Measurements from ENCODE around the gene BAZ1B.
A peak's percentile ranks its signal among the peaks of the same experiment; 100 is the strongest.
"Not testable (repeated sequence)": the region's sequence is repeated elsewhere in the genome, so short reads cannot be mapped to it uniquely, and the experiment has no call there.

The BAZ1B gene

DNA sequence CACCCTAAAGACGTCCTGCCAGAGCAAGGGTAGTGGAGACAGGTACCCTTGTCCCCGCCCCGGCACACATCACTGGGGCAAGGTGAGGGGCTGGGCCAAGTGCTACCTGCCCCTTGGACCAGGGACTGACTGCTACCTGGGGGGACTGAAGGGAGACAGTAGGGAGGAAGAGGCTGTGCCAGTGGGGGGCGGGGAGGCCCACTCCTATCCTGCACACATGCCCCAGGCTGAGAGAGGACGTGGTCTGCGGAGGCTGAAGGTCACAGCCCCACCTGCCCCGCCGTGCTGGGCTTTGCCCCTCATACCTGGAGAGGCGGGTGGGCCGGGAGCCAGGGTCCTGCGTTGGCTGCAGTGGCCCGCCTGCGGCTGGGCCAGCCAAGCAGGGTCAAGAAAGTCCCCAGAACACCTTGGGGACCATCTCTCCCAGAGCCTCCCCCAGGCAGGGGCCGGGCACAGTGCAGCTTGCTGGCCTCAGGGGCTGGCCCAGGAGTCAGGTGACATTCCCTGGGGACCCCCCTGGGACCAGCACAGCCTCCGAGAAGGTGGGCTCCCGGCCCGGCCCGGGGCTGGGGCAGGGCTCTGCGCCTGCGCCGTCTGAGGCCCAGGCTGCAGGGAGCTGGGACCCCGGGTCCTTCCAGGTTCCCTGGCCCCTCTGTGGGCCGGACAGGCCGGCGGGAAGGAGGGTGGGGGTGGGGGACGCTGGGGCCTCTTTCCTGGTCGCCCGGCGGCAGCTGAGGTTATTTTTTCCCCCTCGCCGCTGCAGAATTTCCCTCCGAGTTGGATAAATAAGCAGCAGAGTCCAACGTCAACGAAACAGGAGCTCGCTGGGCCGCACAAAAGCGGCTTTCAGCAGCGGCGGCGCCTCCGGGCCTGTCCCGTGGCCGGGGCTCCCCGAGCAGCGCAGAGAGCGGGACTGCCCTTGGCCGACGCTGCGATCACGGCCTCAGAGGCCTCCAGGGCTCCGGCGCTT lies 98.3 kb downstream of the BAZ1B start:
- no peak for DNase-seq

GRCh38 chr7:73420610-73421009 lies 101.5 kb downstream of the BAZ1B start:
- not testable (repeated sequence) for DNase-seq

GRCh38 chr7:73420016-73420415 lies 102.1 kb downstream of the BAZ1B start:
- not testable (repeated sequence) for DNase-seq

- DNase-seq, result no peak
Observed at GRCh38 chr7:73418113-73418703, 103.9 kb downstream of the BAZ1B start.

DNA sequence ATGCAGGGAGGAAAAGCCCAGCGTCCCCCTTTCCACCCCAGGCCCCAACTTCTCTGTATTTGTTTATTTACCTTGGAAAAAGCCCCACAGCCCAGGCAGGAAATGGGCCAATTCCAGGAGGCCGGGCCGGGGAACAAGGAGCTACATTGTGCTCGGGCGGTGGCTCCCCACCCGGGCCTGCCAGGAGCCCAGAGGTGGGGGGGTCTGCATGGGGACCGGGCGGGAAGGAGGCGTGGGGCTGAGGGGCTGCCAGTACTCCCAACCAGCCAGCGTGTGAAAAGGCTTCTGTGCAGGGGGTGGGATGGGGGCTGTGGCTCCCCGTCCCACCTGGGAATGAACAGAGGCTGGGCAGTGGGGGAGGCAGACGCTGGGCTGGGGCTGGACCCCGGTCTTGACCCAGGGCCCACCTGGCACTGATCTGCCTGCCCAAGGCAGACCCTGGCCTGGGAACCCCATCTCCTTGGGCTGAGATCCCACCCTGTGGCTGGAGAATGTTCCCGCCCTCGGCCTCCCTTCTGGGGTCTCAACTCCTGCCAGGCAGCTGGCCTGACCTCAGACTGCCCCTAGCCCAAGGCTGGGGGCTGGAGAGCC lies 111.5 kb downstream of the BAZ1B start:
- DNase-seq, result peak; percentile 14

DNA sequence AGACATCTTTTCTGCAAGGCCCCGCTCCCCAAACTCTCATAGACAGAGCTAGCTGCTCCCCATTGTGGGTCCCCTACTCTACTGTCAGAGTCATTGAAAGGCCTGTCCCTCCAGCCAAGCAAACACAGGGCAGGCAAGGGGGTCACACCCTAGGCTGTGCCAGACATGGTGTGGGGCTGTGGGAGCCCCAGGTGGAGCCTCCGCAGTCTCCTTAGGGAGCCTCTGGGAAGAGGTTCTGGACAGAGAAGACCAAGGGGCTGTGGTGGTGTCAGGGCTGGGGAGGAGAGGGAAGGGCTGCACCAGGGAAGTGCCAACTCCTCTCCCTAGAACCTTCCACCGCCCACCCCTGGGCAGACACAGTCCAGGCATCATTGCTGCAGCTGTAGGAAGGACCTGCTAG lies 117.2 kb downstream of the BAZ1B start:
- DNase-seq, result not testable (repeated sequence)

DNA sequence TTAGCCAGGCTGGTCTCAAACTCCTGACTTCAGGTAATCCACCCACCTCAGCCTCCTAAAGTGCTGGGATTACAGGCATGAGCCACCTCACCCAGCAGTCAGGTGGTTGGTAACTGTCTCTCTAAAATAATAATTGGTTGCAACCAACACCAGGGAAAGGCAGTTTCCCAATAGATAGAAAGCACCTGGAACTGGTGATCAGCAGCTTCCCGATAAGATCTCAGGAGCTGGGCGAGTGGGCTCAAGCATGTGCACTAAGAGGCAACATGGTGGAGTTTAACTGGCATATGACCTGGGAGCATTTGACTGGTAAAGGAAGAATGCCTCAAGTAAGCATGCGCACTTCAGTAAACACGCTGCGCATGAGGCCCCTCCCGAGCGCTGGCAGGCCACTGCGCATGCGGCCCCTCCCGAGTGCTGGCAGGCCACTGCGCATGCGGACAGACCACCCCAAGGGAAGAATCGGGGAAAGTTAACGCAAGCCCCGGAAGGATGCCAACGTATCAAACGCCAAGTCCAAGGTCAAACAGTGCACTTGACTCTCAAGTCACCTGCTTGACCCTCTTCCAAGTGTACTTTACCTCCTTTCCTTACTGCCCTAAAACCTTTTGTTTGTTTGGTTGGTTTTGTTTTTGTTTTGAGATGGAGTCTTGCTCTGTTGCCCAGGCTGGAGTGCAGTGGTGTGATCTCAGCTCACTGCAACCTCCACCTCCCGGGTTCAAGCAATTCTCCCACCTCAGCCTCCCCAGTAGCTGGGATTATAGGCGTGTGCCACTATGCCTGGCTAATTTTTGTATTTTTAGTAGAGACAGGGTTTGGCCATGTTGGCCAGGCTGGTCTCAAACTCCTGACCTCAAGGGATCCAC lies 122.7 kb downstream of the BAZ1B start:
- not testable (repeated sequence) for DNase-seq

- DNase-seq, result no peak
Observed at GRCh38 chr7:73397521-73398281, 124.4 kb downstream of the BAZ1B start.

DNA sequence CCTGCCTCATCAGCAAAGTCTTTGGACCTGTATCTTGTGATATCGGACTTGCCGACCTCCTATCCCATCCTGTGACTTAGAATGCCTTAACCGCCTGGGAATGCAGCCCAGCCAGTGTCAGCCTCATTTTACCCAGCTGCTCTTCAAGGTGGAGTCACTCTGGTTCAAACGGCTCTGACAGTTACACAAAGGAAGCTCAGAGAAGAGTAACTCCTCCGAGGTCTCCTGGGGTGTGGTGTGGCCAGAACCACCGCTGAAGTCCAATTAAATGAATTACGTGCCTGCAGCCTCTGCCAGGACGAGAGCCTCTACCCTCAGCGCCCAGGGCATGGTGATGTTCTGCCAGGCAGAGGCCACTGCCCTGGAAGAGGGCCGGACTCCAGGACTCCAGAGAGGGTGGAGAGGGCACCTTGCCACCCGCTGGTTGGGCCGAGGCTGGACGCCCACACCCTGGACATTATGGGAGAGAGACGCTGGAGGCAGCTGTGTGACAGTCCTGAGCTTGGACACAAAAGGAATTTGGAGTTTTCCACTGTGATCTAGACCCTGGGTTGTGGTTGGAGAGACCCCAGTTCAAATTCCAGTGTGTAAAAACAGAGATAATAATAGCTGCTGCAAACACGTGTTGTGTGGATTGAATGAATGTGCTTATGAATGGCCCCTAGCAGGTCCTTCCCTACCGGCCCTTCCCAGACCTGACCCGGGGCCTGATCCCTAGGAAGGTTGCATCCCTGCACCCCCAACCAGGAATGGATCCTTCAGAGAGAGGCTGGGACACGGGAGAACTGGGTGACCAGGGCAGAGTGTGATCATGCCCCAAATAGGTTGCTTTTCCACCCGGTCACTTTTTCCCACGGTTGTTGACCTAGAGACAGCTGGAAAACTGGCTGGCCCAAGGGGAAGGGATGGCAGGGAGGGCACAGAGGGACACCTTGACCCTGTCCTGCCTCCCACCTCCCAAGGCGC lies 126.3 kb downstream of the BAZ1B start:
- DNase-seq, result no peak

DNA sequence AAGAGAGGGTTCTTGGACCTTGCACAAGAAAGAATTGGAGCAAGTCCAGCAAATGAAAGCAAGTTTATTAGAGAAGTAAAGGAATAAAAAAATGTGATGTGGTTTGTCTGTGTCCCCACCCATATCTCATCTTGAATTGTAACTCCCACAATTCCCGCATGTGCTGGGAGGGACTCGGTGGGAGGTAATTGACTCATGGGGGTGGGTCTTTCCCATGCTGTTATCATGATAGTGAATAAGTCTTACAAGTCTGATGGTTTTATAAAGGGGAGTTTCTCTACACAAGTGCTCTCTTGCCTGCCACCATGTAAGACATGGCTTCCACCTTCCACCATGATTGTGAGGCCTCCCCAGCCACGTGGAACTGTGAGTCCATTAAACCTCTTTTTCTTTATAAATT lies 127.7 kb downstream of the BAZ1B start:
- DNase-seq, result no peak

- no peak for DNase-seq
Observed at GRCh38 chr7:73391396-73391795, 130.7 kb downstream of the BAZ1B start.
